Fibroblast of villous mesenchyme (primary cell): ENCODE measurements around the gene MCL1. TPM values are rescaled to one million over a fixed set of nuclear protein-coding genes. Genes with fewer than 3 reads are reported as not detected.
A peak's percentile ranks its signal among the peaks of the same experiment; 100 is the strongest.
"Not testable (repeated sequence)": the region's sequence is repeated elsewhere in the genome, so short reads cannot be mapped to it uniquely, and the experiment has no call there.

Experiments
- DNase-seq: peaks from one replicate; pipeline ENCODE4 v3.0.0-alpha.2; 2010; ENCODE audit warnings: low read depth
- H3K4me3 ChIP-seq: 2 replicates; pipeline ENCODE4 v1.5.1; 2011; ENCODE audit warnings: low read depth, mild to moderate bottlenecking, low read length
- CTCF ChIP-seq: IDR thresholded peaks from 2 replicates; pipeline ENCODE4 v1.5.1; 2012; ENCODE audit warnings: low read depth, mild to moderate bottlenecking, low read length; ENCODE audit not compliant: insufficient read depth
- total RNA-seq: library from RNA; depleted of rRNA; stranded (reverse); fragments of >200 nt; gene quantifications from 2 replicates; pipeline ENCODE4 v1.2.3, GENCODE V29; 2012

Gene MCL1
- total RNA-seq, 1 donor = 272 TPM

GRCh38 chr1:150574260-150575071, 4.9 kb downstream of the MCL1 start:
- DNase-seq = no peak
- H3K4me3 ChIP-seq = peak overlapping the region; percentile 95
- TF ChIP-seq CTCF = no peak

- H3K4me3 ChIP-seq = peak overlapping the region; percentile 23
- DNase-seq = not testable (repeated sequence)
Measured at GRCh38 chr1:150573648-150574071, 5.8 kb downstream of the MCL1 start.

GRCh38 chr1:150572918-150573647, 6.3 kb downstream of the MCL1 start:
- no peak for DNase-seq
- H3K4me3 ChIP-seq = peak overlapping the region; percentile 23
- no peak for TF ChIP-seq CTCF

GRCh38 chr1:150568594-150568966, 10.8 kb downstream of the MCL1 start:
- TF ChIP-seq CTCF = no peak
- DNase-seq = no peak
- peak overlapping the region; percentile 22 for H3K4me3 ChIP-seq

- no peak for TF ChIP-seq CTCF
- DNase-seq = peak; percentile 99
Measured at GRCh38 chr1:150567717-150568593, 11.5 kb downstream of the MCL1 start.

GRCh38 chr1:150567341-150567716, 12.1 kb downstream of the MCL1 start:
- TF ChIP-seq CTCF = no peak
- peak overlapping the region; percentile 47 for H3K4me3 ChIP-seq
- peak; percentile 78 for DNase-seq

More at GRCh38 chr1:150567717-150568593, 11.5 kb downstream of the MCL1 start:
- peak overlapping the region; percentile 47 for H3K4me3 ChIP-seq
